Adrenal gland (tissue), 5 donors: Measurements from ENCODE around the gene CEP112.

Experiments used
- CTCF ChIP-seq, 6 experiments: fragments of 450-650 bp in 4 of 6; fragments of 200-600 bp in 2 of 6; sonication (generic) in 1 of 6; IDR thresholded peaks; 1 replicate in 5 of 6; 2 replicates in 1 of 6; pipeline versions ENCODE4 v1.5.1 to v1.8.0; 2016 to 2021; ENCODE audit warnings: antibody characterized with exemption in 6 of 6, mild to moderate bottlenecking in 2 of 6, moderate library complexity in 1 of 6
- POLR2A ChIP-seq, 2 donors: fragments of 450-650 bp; IDR thresholded peaks; one replicate each; pipeline ENCODE4 v1.6.1; 2017; ENCODE audit warnings: antibody characterized with exemption in 2 of 2, mild to moderate bottlenecking in 2 of 2, moderate library complexity in 1 of 2
- donor health status: DM: no; HTN: no; CAD: no.

DNA sequence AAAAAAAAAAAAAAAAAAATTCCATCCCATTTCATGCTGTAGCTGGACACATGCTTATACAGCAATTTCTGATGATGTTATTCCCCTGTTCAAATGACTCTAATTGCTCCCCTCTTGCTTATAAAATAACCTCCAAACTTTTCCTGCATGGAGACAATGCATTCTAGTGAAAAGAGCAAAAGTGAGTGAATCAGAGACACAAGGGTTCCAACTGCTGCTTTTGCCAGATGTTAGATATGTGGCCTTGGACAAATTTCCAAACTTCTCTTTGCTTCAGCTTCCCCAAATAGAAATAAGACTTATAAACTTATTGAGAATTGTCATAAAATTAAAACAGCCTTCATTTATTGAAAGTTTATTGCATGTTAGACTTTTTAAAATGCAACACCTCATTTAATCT is 565.5 kb downstream of the CEP112 start:
- TF ChIP-seq CTCF (IDR thresholded peaks at IDR 0.05): no peak
- no peak for TF ChIP-seq POLR2A (IDR thresholded peaks at IDR 0.05)
